Sigmoid colon (tissue), 4 donors: ENCODE results near the gene STAT5B.

Experiments
- POLR2A ChIP-seq, 2 donors: fragments of 450-650 bp; IDR thresholded peaks; one replicate each; pipeline ENCODE4 v1.6.1; 2016; ENCODE audit warnings: antibody characterized with exemption in 2 of 2, mild to moderate bottlenecking in 2 of 2, moderate library complexity in 2 of 2
- POLR2AphosphoS5 ChIP-seq, 4 donors: sonication (generic); formaldehyde crosslinking; IDR thresholded peaks; one replicate each; pipeline ENCODE4 v1.6.1; 2017; ENCODE audit warnings: antibody characterized with exemption in 4 of 4
- TF ChIP-seq, protein P1 (sequence below), 4 experiments: fragments of 450-650 bp in 3 of 4; fragments of 200-600 bp in 1 of 4; IDR thresholded peaks; one replicate each; pipeline ENCODE4 v1.5.1; 2016 to 2019; ENCODE audit warnings: antibody characterized with exemption in 4 of 4, mild to moderate bottlenecking in 3 of 4, moderate library complexity in 2 of 4

DNA sequence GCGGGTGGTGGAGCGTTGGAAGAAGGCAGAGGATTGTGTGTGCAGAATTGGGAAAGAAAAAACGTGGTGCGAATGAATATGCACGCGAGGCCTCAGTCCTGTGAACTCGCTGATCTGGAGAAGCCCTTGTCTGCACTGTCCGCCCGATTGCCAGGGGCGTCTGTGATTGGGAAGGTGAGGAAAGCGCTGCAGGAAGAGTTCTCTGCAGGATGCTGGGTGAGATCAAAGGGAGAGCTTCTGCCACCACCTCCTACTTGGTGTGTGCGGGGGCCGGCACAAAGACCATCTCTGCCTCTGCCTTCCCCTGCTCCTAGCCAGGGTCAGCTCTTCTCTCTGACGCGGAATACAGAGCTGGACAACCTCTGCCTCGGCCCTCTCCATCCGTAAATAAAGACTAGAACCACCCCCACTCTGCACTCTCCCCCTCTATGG lies 120.6 kb downstream of the STAT5B start:
- TF ChIP-seq, protein P1, sequence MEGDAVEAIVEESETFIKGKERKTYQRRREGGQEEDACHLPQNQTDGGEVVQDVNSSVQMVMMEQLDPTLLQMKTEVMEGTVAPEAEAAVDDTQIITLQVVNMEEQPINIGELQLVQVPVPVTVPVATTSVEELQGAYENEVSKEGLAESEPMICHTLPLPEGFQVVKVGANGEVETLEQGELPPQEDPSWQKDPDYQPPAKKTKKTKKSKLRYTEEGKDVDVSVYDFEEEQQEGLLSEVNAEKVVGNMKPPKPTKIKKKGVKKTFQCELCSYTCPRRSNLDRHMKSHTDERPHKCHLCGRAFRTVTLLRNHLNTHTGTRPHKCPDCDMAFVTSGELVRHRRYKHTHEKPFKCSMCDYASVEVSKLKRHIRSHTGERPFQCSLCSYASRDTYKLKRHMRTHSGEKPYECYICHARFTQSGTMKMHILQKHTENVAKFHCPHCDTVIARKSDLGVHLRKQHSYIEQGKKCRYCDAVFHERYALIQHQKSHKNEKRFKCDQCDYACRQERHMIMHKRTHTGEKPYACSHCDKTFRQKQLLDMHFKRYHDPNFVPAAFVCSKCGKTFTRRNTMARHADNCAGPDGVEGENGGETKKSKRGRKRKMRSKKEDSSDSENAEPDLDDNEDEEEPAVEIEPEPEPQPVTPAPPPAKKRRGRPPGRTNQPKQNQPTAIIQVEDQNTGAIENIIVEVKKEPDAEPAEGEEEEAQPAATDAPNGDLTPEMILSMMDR (IDR thresholded peaks at IDR 0.05) = no peak
- TF ChIP-seq POLR2AphosphoS5 (IDR thresholded peaks at IDR 0.05) (no peak), POLR2A (IDR thresholded peaks at IDR 0.05) (no peak)
